Measurements from ENCODE around the gene CAND2. TPM values are rescaled to one million over a fixed set of nuclear protein-coding genes. Genes with fewer than 3 reads are reported as not detected.

CAND2 gene
- total and polyA plus RNA-seq, 10 of the 15 experiments (the other 5 are each of a cell fraction or from before 2014, with no cell fraction given): 0.03 to 1.9 (median 0.52) TPM

- TF ChIP-seq ZNF592 (IDR thresholded peaks at IDR 0.05): no peak
- TF ChIP-seq CBFB (IDR thresholded peaks at IDR 0.05; ENCODE audit: low read depth): no peak
- TF ChIP-seq TARDBP (IDR thresholded peaks at IDR 0.05; ENCODE audit: borderline replicate concordance): no peak
- TF ChIP-seq CHD4 (IDR thresholded peaks at IDR 0.05): no peak
- TF ChIP-seq YBX1 (IDR thresholded peaks at IDR 0.05): no peak
- TF ChIP-seq RAD21 (IDR thresholded peaks at IDR 0.05; ENCODE audit: insufficient read depth, low read depth, low read length): no peak
These were observed 65.1 kb downstream of the CAND2 start (continued) for GRCh38 chr3:12861611-12862010.

DNA sequence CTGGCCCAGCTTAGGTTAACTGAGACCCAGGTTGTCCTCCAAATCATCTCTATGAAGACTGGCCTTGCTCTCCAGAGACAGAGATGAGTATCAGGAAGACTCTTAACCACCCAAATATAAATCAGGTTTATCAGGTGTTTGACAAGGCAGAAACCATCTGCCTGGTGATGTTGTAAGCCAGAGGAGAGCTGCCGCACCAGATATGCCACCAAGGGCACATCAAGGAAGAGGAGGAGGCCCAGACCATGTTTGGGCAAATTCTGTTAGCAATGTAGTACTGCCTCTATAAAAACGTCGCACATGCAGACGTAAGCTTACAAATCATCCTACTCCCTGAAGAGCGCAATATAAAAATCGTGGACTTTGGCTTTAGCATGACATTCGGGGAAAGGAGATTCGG, 65.9 kb downstream of the CAND2 start:
- POLR2A ChIA-PET: interaction anchor here (0.6 kb wide), 1 partner anchor 27 kb away, joined by 7 read pairs; no protein-coding TSS in a partner anchor

More for the DNA sequence above, 65.9 kb downstream of the CAND2 start:
- ChIA-PET RAD21 (ENCODE audit: unreplicated experiment) (no interaction called here), SMC1A (ENCODE audit: uncharacterized antibody, unreplicated experiment) (interaction anchor here (2.2 kb wide), 1 partner anchor 28 kb away, joined by 7 read pairs; no protein-coding TSS in a partner anchor), CTCF (interaction anchor here (1.3 to 2.1 kb wide), 4 partner anchors 10 to 31 kb away, joined by 3 to 6 read pairs (median 4); no protein-coding TSS in a partner anchor)
- no peak overlapping the region for H3K9ac ChIP-seq (ENCODE audit: control insufficient read depth, insufficient read depth, low read length)
- TF ChIP-seq ZBTB33 (IDR thresholded peaks at IDR 0.05) (no peak), SPI1 (IDR thresholded peaks at IDR 0.05; ENCODE audit: borderline replicate concordance, insufficient read depth, low read depth, low read length) (no peak)
- H3K36me3 ChIP-seq (ENCODE audit: control insufficient read depth in 2 of 2, insufficient read depth in 2 of 2, low read length in 1 of 2): no peaks in the 10 kb centered on the region
- H3K4me1 ChIP-seq (ENCODE audit: control insufficient read depth, insufficient read depth, low read length): no peaks in the 10 kb centered on the region
- no peaks in the 10 kb centered on the region for H3K79me2 ChIP-seq (ENCODE audit: control insufficient read depth, insufficient read depth, low read length)
- no peak for DNase-seq (ENCODE audit: low read depth, low spot score)
- in situ Hi-C loops (cut with MboI): no loop called here
- H3K4me2 ChIP-seq (ENCODE audit: control insufficient read depth, insufficient read depth): no peak overlapping the region
- H3K27me3 ChIP-seq (replicated peaks in 1 of 2; ENCODE audit: control insufficient read depth in 2 of 2, insufficient read depth in 2 of 2, low read length in 1 of 2): no peaks in the 10 kb centered on the region; a peak in 2 of 4 replicates
- BruUV-seq (replicated peaks): no TSS peak
- FAIRE-seq: no peak
- no peak for ATAC-seq
- H2AFZ ChIP-seq (ENCODE audit: control insufficient read depth, low read depth, low read length): no peak overlapping the region
- WGBS (ENCODE audit: insufficient coverage, insufficient replicate concordance, low lambda C conversion rate, missing lambda C conversion rate): 57% methylated on average over 8 of the region's 8 CpGs
- intact Hi-C loops (cut with micrococcal nuclease; ENCODE audit: unreplicated experiment): loop anchor here (10.0 kb wide), 1 partner anchor 122 kb away; no protein-coding TSS in a partner anchor
- H4K20me1 ChIP-seq (ENCODE audit: control insufficient read depth, insufficient read depth): no peaks in the 10 kb centered on the region
- no peak overlapping the region for H3K27ac ChIP-seq (ENCODE audit: control insufficient read depth, insufficient read depth)
- no peak overlapping the region for H3K4me3 ChIP-seq
- H3K9me3 ChIP-seq (replicated peaks; ENCODE audit: control insufficient read depth, insufficient read depth, low read length): no peaks in the 10 kb centered on the region; the same call in 2 of the 3 replicates

Measured in GM12878 (cell line).